GM19463 (cell line): ENCODE results near the gene PPP1R27.
"Not testable (repeated sequence)": the region's sequence is repeated elsewhere in the genome, so short reads cannot be mapped to it uniquely, and the experiment has no call there.

Experiments used
- ATAC-seq: cut with Tn5 transposase; IDR thresholded peaks from one replicate; pipeline ENCODE4 v1.9.1; 2021; ENCODE audit warnings: mild to moderate bottlenecking, moderate library complexity; ENCODE audit not compliant: unreplicated experiment

The PPP1R27 gene

GRCh38 chr17:81842725-81843504 lies 8.1 kb upstream of the PPP1R27 start:
- no peak for ATAC-seq

- ATAC-seq: no peak
These were observed 7.5 kb upstream of the PPP1R27 start for GRCh38 chr17:81842378-81842724.

GRCh38 chr17:81841866-81842265 lies 7.0 kb upstream of the PPP1R27 start:
- ATAC-seq: no peak

GRCh38 chr17:81840826-81841778 lies 6.3 kb upstream of the PPP1R27 start:
- no peak for ATAC-seq

GRCh38 chr17:81840059-81840458 lies 5.2 kb upstream of the PPP1R27 start:
- not testable (repeated sequence) for ATAC-seq

GRCh38 chr17:81839301-81839700 lies 4.5 kb upstream of the PPP1R27 start:
- ATAC-seq: no peak

- no peak for ATAC-seq
These were observed 4.0 kb upstream of the PPP1R27 start for GRCh38 chr17:81838753-81839255.

GRCh38 chr17:81837641-81838040 lies 2.8 kb upstream of the PPP1R27 start:
- ATAC-seq: no peak

GRCh38 chr17:81833921-81834830 lies 674 bp downstream of the PPP1R27 start:
- ATAC-seq: no peak

GRCh38 chr17:81833160-81833920 lies 1.5 kb downstream of the PPP1R27 start, which contains the start of gene MCRIP1:
Gene MCRIP1, minus strand, starts transcription at chr17:81833291. Its CDS starts 8,785 bp downstream, at chr17:81824506.
- peak; percentile 78 for ATAC-seq

GRCh38 chr17:81832608-81833159 lies 2.2 kb downstream of the PPP1R27 start:
- ATAC-seq: peak; percentile 16

- no peak for ATAC-seq
These were observed 2.8 kb downstream of the PPP1R27 start for GRCh38 chr17:81831957-81832607.

GRCh38 chr17:81831563-81831956 lies 3.3 kb downstream of the PPP1R27 start:
- ATAC-seq: no peak

GRCh38 chr17:81829858-81830257 lies 5.0 kb downstream of the PPP1R27 start:
- ATAC-seq: no peak

- no peak for ATAC-seq
These were observed 6.2 kb downstream of the PPP1R27 start for GRCh38 chr17:81828656-81829055.

GRCh38 chr17:81825841-81826466 lies 8.9 kb downstream of the PPP1R27 start:
- no peak for ATAC-seq

GRCh38 chr17:81824595-81824994 lies 10.3 kb downstream of the PPP1R27 start:
- no peak for ATAC-seq

GRCh38 chr17:81823820-81824550 lies 10.9 kb downstream of the PPP1R27 start:
- ATAC-seq: no peak
